ENCODE results near the gene SLC2A13.

- TF ChIP-seq REST (IDR thresholded peaks at IDR 0.05), result no peak
- TF ChIP-seq SP1 (IDR thresholded peaks at IDR 0.05), result no peak
- no peak for TF ChIP-seq MAX (IDR thresholded peaks at IDR 0.05)
- TF ChIP-seq CTCF (IDR thresholded peaks at IDR 0.05; ENCODE audit: low read depth, low read length, missing input control), result no peak
- no peak for TF ChIP-seq HNF4A (conservative IDR thresholded peaks at IDR 0.05)
- peak in 1 of 2 donors; percentile 19 for TF ChIP-seq RAD21 (IDR thresholded peaks at IDR 0.05)
Observed at GRCh38 chr12:40032433-40033241, 73.2 kb downstream of the SLC2A13 start.
